Tibial artery (tissue), 4 donors: Measurements from ENCODE around the gene WDR48.
A peak's percentile ranks its signal among the peaks of the same experiment; 100 is the strongest.

ENCODE experiments used
- DNase-seq, 2 donors: peaks; one replicate each; pipeline ENCODE4 v3.0.0-alpha.2; 2019
- H3K27ac ChIP-seq, 2 donors: fragments of 200-600 bp; sonication (generic) in 1 of 2; 1 replicate in 1 of 2; 2 replicates in 1 of 2; pipeline ENCODE4 v1.5.1; 2018 to 2019; ENCODE audit warnings: mild to moderate bottlenecking in 1 of 2
- H3K27me3 ChIP-seq, 2 donors: fragments of 200-600 bp; sonication (generic) in 1 of 2; one replicate each; pipeline versions ENCODE4 v1.5.1 to v1.6.0; 2016 to 2019
- H3K36me3 ChIP-seq, 3 donors: fragments of 200-600 bp; sonication (generic) in 2 of 3; one replicate each; pipeline ENCODE4 v1.5.1; 2016 to 2019; ENCODE audit warnings: mild to moderate bottlenecking in 2 of 3
- H3K4me1 ChIP-seq, 4 donors: fragments of 200-600 bp; sonication (generic) in 2 of 4; 1 replicate in 3 of 4; 2 replicates in 1 of 4; pipeline ENCODE4 v1.5.1; 2016 to 2019
- H3K4me3 ChIP-seq, 2 donors: fragments of 200-600 bp; sonication (generic) in 1 of 2; 1 replicate in 1 of 2; 2 replicates in 1 of 2; pipeline ENCODE4 v1.5.1; 2018 to 2019; ENCODE audit warnings: mild to moderate bottlenecking in 2 of 2
- H3K9me3 ChIP-seq, 3 donors: fragments of 200-600 bp; sonication (generic) in 1 of 3; one replicate each; pipeline ENCODE4 v1.5.1; 2016 to 2019
- intact Hi-C: fragments of 100-400 bp; cut with DNase I; formaldehyde crosslinking; loops from one replicate; pipeline ENCODE4 v1.15.0; 2023; ENCODE audit warnings: low total_unique reads
- TF ChIP-seq, protein P1 (sequence below), 2 experiments: fragments of 200-600 bp in 1 of 2; fragments of 450-650 bp in 1 of 2; IDR thresholded peaks; one replicate each; pipeline ENCODE4 v1.5.1; 2017 to 2019; ENCODE audit warnings: antibody characterized with exemption in 2 of 2, mild to moderate bottlenecking in 1 of 2, moderate library complexity in 1 of 2

Gene WDR48

DNA sequence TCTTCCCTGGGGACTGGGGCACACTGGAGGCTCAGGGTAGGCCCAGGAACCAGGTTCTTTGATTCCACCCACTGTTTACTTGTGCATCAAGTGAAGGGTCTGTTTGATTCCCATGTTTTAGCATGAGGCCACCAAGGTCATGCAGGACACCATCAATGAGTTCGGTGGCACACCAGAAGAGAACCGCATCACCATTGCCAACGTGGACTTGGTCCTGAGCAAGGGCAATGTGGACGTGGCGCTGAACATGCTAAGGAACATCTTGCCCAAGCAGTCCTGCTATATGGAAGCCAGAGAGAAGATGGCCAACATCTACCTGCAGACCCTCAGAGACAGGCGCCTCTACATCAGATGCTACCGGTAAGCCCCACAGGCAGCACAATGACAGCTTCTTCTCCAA lies 77.1 kb downstream of the WDR48 start:
- peaks cover 0 to 16% (median 0%) of the 10 kb centered on the region in 3 donors for H3K36me3 ChIP-seq
- TF ChIP-seq, protein P1, sequence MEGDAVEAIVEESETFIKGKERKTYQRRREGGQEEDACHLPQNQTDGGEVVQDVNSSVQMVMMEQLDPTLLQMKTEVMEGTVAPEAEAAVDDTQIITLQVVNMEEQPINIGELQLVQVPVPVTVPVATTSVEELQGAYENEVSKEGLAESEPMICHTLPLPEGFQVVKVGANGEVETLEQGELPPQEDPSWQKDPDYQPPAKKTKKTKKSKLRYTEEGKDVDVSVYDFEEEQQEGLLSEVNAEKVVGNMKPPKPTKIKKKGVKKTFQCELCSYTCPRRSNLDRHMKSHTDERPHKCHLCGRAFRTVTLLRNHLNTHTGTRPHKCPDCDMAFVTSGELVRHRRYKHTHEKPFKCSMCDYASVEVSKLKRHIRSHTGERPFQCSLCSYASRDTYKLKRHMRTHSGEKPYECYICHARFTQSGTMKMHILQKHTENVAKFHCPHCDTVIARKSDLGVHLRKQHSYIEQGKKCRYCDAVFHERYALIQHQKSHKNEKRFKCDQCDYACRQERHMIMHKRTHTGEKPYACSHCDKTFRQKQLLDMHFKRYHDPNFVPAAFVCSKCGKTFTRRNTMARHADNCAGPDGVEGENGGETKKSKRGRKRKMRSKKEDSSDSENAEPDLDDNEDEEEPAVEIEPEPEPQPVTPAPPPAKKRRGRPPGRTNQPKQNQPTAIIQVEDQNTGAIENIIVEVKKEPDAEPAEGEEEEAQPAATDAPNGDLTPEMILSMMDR (IDR thresholded peaks at IDR 0.05) = no peak
- no peaks in the 10 kb centered on the region for H3K9me3 ChIP-seq
- DNase-seq = no peak
- intact Hi-C loops = loop anchor here (5.0 kb wide), 1 partner anchor 63 kb away; the partner anchor contains the start of gene XIRP1
- H3K27me3 ChIP-seq = no peaks in the 10 kb centered on the region
- H3K4me3 ChIP-seq = no peak overlapping the region
- peaks cover 0 to 17% (median 13%) of the 10 kb centered on the region in 4 donors for H3K4me1 ChIP-seq
- no peak overlapping the region for H3K27ac ChIP-seq

DNA sequence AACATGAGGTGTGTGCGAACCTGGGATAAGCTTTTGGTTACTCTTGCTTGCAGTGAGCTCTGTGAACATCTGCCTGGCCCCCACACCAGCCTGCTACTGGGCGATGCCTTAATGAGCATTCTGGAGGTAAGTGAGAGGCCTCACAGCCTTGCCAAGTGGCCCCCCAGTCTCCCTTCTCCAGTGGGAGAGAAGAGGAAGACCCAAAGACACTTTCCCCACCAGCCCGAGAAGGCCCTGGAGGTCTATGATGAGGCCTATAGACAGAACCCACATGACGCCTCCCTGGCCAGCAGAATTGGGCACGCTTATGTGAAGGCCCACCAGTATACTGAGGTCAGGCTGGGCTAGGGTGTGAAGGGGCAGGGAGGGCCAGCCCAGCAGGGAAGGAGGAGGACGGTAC lies 78.2 kb downstream of the WDR48 start:
- Histone ChIP-seq H3K4me3 (no peak overlapping the region), H3K9me3 (no peaks in the 10 kb centered on the region), H3K27ac (no peak overlapping the region), H3K4me1 (peaks cover 0 to 17% (median 13%) of the 10 kb centered on the region in 4 donors), H3K27me3 (no peaks in the 10 kb centered on the region), H3K36me3 (peaks cover 0 to 27% (median 0%) of the 10 kb centered on the region in 3 donors)
- TF ChIP-seq, protein P1 (IDR thresholded peaks at IDR 0.05) = no peak
- DNase-seq = peak in 1 of 2 donors; percentile 10
- intact Hi-C loops = no loop called here

DNA sequence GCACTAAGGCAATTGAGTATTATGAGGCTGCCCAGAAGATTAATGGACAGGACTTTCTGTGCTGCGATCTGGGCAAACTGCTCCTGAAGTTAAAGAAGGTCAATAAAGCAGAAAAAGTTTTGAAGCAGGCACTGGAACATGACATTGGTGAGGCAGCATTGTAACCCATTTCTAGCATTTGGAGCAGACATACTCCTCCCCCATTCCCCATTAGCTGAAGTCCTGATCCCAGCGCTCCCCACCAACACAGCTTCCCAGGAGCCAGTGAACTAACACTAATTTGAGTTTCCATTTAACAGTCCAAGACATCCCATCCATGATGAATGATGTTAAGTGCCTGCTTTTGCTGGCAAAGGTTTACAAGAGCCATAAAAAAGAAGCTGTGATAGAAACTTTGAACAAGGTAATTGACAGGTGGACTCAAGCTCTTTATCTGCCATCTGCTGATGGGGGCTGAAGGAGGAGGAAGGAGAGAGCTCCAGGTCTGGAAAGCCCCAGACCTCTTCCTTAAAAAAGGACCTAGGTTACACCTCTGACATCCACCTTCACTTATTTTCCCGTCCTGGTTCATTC lies 79.0 kb downstream of the WDR48 start:
- Histone ChIP-seq H3K4me1 (peaks cover 0 to 11% (median 8%) of the 10 kb centered on the region in 4 donors), H3K4me3 (no peak overlapping the region), H3K36me3 (peaks cover 0 to 29% (median 0%) of the 10 kb centered on the region in 3 donors), H3K27me3 (no peaks in the 10 kb centered on the region), H3K27ac (no peak overlapping the region), H3K9me3 (no peaks in the 10 kb centered on the region)
- no peak for DNase-seq
- TF ChIP-seq, protein P1 (IDR thresholded peaks at IDR 0.05) = no peak
- intact Hi-C loops = no loop called here

DNA sequence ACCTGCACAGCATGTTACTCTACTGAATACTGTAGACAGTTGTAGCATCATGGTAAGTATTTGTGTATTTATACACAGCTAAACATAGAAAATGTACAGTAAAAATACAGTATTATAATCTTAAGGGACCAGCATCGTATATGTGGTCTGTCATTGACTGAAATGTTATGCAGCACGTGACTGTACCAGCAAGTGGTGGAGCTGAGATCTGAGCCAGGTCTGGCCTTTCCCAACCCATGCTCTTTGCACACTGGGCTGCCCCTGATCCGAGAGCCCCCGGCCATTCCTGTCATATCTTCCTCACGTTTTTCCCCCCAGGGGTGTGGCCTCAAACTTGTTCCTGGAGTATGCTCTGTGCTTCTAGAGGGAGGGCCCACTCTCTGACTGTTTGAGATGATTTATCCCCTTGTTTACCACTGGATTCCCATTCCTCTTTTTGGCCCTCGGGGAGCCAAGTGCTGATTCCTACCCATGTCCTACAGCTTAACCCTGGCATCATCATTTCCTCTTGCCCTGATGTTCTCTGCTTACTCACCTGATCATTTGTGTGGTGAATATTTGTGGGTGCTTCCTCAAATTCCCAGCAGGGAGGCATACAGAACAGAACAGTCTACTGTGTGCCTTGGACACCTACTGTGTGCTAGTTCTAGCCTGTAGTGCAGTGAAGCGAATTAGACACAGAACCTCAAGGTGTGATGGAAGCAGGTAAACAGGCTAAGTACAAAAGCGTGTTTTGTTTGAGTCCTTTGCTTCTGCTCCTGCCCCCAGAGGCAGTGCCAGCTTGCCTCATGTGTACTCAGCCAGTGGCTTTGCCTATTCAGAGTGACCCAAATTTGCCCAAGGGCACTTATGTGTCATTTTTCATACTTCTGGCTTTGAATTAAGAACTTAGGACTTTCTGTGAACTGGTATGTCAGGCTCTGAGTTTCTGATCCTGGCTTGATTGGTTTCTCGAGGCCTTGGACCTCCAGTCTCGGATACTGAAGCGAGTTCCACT lies 80.6 kb downstream of the WDR48 start:
- H3K27me3 ChIP-seq = no peaks in the 10 kb centered on the region
- H3K4me1 ChIP-seq = no peaks in the 10 kb centered on the region
- H3K27ac ChIP-seq = no peak overlapping the region
- intact Hi-C loops = no loop called here
- no peaks in the 10 kb centered on the region for H3K9me3 ChIP-seq
- TF ChIP-seq, protein P1 (IDR thresholded peaks at IDR 0.05) = no peak
- peaks cover 0 to 41% (median 6%) of the 10 kb centered on the region in 3 donors for H3K36me3 ChIP-seq
- no peak overlapping the region for H3K4me3 ChIP-seq
- DNase-seq = no peak

DNA sequence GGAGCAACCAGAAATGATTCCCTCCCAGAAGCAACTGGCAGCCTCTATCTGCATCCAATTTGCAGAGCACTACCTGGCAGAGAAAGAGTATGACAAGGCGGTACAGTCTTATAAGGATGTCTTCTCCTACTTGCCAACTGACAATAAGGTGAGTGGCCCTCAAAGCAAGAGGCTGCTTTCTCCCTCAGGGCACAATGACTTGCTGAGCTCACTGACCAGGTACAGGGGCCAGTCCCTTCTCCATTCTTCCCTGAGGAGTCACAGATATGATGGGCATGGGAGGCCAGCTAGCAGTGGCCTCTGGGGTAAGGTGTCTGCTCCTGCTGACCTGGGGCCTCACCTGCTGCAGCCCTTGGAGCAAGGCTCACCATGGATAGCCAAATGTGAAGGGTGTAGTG lies 81.3 kb downstream of the WDR48 start:
- H3K27ac ChIP-seq = no peak overlapping the region
- H3K9me3 ChIP-seq = no peaks in the 10 kb centered on the region
- no peaks in the 10 kb centered on the region for H3K27me3 ChIP-seq
- intact Hi-C loops = no loop called here
- DNase-seq = peak in 1 of 2 donors; percentile 9
- H3K4me1 ChIP-seq = peaks cover 0 to under 1% (median 0%) of the 10 kb centered on the region in 4 donors
- TF ChIP-seq, protein P1 (IDR thresholded peaks at IDR 0.05) = no peak
- H3K36me3 ChIP-seq = peaks cover 0 to 48% (median 8%) of the 10 kb centered on the region in 3 donors
- no peak overlapping the region for H3K4me3 ChIP-seq
